ENCODE results near the gene SPPL2B.

DNA sequence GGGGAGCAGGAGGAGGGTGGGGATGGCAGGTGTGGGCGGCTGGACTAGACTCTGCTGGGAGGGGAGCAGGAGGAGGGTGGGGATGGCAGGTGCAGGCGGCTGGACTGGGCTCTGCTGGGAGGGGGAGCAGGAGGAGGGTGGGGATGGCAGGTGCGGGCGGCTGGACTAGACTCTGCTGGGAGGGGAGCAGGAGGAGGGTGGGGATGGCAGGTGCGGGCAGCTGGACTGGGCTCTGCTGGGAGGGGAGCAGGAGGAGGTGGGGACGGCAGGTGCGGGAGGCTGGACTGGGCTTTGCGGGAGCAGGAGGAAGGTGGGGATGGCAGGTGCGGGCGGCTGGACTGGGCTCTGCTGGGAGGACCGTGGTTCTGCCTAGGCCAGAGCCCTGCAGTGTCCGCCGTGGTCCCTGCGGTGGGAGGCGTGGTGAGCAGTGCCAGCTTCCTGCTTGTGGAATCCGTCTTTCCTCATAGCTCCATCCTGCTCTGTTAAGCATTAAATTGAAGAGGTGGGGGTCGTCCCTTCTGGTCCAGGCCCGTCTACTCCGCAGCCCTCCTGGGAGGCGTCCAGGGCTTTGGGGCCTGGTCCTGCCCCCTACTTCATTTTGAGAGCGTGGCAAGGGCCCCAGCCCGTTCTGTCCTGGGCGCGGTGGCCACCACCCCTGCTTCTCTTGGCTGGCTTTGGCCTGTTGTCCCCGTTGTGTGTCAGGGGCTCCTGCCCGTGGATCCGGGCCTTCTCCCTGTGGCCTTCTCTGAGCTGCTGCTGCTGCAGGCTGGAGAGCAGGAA, 4.7 kb downstream of the SPPL2B start:
- TF ChIP-seq TAF1 (IDR thresholded peaks at IDR 0.05; ENCODE audit: borderline replicate concordance, insufficient read depth, low read length), result no peak
- no peak for TF ChIP-seq POLR2AphosphoS5 (IDR thresholded peaks at IDR 0.05; ENCODE audit: low read depth, low read length)
- no peak for TF ChIP-seq SIN3A (IDR thresholded peaks at IDR 0.05; ENCODE audit: borderline replicate concordance, insufficient read depth, low read length)

Measured in PFSK-1 (cell line).